Umbilical cord (tissue), 2 donors: ENCODE measurements around the gene IL31. TPM values are rescaled to one million over a fixed set of nuclear protein-coding genes. Genes with fewer than 3 reads are reported as not detected.

Experiments
- DNase-seq: peaks from one replicate; pipeline ENCODE4 v3.0.0-alpha.2; 2015; ENCODE audit warnings: low spot score
- total RNA-seq: library from RNA; depleted of rRNA; stranded (reverse); fragments of >200 nt; gene quantifications from one replicate; pipeline ENCODE4 v1.2.3, GENCODE V29; 2014; ENCODE audit warnings: low replicate concordance; ENCODE audit not compliant: insufficient read depth

The IL31 gene
- total RNA-seq, 1 donor from 2014 or later, result not detected

DNA sequence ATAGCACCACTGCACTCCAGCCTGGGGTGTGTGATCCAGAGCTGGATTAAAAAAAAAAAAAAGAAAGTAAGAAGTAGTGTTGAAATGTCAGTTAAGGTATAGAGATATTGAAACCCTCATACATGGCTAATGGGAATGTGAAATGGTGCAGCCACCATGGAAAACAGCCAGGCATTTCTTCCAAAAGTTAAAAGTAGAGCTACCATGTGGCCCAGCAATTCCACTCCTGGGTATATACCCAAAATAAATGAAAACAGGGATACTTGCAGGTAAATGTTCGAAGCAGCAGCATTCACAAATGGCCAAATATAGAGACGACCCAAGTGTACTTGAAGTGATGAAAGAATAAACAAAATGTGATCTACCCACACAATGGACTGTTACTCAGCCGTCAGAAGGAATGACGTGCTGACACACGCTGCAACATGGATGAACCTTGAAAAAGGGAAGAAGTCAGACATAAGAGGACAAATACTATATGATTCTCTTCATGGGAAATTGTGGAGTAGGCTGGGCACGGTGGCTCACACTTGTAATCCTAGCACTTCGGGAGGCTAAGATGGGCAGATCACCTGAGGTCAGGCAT lies 15.2 kb downstream of the IL31 start:
- DNase-seq, result no peak

DNA sequence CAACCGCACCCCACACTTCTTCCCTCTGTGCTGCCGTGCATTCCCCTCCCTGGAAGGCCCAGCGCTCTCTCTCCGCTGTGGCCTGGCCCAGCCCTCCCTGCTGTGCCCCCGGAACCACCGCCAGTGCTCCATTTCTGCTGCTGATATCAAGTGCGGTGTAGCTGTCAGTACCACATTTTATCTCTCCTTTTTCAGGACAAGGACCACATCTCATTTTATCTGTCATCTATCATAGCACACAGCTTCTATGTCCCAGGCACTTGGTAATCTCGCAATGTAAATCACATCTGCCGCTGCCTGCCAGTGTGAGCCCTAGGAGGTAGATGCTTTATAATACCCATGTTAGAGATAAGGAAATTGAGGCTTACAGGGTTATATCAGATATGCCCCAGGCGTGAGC lies 18.3 kb downstream of the IL31 start:
- no peak for DNase-seq

DNA sequence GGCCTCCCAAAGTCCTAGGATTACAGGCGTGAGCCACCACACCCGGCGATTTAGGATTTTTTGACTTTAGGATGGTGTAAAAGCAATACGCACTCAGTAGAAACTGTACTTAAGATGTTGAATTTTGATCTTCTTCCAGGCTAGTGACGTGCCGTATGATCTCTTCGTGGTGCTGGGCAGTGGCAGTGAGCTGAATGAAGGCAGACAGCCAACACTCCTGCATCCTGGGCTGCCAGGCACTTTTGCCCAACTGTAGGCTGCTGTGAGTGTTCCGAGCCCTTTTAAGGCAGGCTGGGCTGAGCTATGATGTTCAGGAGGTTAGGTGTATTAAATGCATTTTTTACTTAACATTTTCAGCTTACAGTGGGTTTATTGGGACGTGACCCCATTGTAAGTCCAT lies 21.3 kb downstream of the IL31 start:
- DNase-seq, result no peak

DNA sequence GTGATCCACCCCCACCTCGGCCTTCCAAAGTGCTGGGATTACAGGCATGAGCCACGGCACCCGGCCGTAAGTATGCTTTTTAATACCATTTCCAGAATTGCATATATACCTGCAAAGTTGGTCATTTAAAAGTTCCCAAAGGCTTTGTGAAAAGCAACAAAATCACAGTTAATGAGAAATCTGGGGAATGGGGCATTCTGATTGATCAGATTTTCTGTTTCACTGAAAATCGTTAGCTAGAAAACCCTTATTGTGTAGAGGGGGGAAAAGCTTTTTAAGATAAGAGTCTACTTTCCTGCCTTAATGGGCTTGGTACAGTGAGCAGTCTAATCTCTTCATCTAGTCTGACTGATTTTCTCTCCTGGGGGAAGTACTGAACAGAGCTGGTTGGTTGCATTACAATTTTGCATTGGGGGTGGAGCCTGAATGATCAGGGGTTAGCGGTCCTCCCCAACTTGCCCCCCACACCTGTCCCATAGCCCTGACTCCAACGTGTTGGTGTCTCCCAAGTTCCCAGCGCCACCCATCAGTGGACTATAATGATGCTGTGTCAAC lies 23.8 kb downstream of the IL31 start:
- DNase-seq, result no peak

DNA sequence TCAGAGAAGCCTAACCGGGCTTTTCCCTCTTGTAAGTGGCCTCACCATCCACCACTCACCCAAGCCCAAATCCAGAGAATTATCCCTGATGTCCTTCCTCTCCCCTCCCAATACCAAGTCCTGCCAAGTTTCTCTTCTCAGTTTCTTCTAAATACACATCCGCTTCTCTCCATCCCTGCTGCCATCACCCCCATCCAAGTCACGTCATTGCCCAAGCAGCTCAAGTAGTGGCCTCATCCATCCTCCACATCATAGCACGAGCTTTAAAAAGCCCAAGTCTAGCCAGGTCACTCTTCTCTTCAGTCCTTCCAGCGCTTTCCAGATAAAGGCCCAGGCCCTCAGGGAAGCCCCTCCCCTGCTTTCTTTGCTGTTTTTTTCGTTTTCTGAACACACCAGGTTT lies 25.4 kb downstream of the IL31 start:
- DNase-seq, result no peak

DNA sequence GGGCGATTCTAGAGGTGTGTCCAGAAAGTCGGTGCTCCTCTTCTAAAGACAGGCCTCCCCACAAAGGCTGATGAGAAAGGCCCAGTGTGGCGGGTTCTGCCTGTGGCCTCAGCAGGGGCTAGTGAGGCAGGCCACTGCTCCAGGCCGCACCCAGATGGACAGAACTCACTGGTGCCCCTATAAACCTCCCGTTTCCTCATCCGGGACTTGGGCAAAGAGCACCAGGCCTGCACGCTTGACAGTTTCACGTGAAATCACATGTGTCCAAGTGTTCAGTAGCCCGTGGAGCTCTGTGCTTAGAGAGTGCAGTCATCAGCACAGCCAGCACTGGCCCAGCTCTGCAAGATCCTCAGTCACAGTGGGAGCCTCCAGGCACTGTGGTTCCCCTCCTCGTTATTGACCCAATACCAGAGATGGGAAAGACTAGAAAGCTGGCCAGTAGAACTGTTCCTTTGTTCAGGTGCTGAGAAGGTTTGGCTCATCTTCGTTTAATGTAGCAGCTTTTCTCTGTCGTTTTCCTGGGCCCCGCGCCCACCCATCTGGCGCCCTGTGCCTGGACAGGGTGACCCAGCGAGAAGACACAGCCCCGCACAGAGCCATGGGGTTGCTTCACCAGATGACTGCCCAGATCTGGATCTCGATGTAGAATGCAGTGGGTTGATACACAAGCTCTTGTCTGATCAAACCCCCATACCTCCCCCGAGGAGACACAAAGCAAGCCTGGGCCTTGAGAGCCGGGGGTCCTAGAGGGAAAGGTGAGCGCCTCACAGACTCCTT lies 26.3 kb downstream of the IL31 start:
- no peak for DNase-seq

DNA sequence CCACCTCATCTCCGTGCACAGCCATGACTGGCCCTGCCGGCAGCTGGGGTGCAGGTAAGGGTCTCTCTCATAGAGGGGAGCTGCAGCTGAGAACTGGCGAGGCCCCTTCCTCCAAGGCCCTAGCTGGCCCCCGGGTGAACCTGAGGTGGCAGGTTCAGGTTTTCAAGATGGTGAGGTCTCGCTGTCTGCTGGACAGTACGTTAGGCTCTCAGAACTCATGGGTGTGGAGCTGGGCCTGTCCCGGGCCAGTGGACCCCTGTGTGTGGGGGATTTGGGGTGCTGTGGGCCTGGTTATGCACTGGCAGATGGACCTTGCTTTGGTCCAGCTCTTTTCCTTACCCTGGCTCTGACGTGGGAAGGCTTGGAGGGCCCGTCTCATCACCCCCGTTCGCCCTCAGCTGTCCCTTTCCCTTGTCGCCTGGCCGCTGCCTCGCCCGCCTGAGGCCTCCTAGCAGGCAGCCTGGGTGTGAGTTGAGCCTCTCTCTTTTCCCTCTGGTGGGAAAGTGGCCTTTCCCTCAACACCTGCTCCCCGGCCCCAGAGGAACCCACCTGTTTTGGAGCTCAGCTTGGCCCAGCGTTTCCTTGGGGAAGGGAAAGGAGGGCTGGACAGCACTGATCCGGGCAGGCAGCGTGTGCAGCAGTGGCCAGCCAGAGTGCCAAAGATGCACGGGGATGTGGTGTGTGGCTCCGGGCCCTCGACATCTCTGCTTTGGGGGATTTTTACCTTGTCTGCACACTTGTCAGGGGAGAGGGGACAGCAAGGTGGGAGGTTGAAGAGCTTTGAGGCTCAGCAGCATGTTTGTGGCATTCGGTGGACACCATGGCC lies 28.3 kb downstream of the IL31 start:
- no peak for DNase-seq

DNA sequence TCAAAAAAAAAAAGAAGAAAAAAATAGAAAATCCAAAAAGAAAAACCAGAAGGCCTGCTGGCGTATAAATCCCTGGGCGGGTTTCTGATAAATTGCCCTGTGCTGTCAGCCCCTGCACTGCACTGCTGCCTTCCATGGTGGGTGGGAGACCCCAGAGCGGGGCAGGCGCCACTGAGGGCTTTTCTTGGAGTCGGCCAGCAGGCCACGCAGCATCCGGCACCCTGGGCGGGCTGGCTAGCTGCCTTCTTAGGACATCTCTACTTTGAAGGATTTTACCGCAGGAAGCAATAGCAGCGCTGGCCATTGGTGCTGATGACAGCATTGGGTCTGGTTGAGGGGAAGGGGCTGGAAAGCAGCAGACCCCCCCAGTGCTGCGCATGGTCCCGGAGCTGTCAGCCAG lies 29.1 kb downstream of the IL31 start:
- no peak for DNase-seq

DNA sequence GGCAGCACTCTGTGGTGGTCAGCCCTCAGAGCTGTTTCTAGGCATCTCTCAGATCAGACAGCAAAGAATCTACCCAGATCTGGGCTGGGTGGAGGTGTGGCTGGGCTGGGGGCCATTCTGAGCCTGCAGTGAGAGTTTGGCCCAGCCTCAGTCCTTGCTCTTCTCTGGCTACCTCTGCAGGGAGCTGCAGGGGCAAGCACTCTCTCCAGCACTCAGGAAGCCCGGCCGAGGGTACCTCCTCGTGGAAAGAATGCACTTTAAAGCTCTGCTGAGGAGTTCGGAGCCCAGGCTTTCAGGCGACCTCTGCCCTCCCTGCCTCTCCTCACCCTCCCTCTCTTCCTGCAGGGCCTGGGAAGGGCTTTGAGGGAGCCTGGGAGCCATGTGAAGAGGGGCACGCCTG lies 31.2 kb downstream of the IL31 start:
- no peak for DNase-seq

DNA sequence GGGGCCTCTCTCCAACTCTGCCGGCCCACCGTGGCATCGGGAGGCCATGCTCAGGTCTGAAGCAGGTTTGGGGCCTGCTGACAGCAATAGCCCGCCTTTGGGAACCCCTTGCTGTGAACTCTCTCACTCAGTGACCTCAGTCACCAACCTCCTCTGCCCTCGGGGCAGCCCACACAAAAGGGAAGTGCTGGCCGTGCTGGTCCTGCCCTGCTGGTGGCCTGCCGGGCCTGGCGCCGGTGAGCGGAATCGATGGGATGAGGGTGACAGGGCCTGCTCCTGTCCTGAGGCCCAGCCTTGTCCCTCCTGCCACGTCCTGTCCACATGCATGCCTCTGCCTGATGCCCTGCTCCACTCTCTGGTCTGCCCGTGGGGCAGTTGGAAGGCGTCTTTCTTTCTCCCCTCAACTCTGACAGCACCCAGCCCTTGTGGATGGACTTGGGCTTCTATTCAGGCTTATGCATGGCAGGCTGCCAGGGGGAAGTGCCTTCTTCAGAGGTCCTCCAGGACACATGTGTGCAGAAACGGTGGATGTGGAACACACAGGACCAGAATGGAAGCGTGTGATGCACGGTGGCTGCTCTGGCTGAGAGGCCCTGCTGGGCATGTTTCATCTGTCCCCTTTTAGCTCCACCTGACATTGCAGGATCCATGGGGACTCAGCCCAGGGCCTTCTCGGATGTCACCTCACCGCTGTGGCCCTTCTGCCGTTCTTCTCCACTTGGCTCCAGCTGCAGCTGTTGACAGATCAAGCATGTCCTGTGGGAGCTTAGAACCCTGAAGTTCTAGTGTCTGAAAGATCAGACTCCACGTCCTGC lies 31.9 kb downstream of the IL31 start:
- DNase-seq, result no peak

DNA sequence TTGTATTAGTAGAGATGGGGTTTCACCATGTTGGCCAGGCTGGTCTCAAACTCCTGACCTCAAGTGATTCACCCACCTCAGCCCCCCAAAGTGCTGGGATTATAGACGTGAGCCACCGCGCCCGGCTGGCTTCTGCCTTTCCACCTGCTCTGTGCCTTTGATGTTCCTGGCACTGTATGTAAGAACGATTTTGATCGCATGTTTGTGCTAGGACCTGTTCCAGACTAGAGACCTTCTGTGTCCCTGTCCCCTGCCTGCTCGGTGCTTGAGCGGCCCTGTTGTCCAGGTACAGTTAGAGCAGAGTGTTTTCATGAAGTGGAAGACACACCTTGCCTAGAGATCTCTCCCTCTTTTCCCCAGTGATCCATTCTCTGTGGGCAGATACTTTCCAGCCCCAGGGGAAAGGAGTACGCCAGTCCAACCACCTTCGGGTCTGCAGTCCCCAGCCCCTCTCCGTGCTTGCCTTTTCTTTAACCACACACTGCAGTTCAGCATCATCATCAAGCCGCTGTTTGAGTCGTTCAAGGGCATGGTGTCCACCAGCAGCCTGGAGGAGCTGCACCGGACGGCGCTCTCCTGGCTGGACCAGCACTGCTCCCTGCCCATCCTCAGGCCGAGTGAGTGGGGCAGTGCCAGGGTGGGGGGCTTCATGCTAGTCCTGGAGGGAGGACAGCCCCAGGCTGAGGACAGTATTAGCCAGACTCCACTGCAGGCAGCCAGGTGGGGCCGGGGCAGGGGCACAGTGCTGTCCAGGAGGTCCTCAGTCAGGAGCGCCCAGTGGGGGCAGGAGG lies 33.4 kb downstream of the IL31 start:
- DNase-seq, result no peak

DNA sequence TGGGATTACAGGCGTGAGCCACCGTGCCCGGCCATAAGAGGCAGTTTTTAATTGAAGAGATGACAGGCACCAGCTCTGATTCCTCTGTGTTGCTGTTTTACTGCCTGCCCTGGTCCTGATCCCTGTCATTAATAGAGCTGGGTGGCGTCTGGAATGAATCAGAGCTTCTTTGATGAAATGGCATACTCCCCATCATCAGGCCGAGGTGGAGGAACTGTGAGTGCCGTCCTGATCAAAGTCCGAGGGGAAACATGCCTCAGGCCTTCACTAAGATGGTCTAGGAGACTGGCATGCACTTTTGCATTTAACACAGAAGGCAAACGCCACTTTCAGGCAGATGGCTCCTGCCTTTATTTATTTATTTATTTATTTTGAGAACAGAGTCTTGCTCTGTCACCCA lies 34.1 kb downstream of the IL31 start:
- DNase-seq, result no peak

DNA sequence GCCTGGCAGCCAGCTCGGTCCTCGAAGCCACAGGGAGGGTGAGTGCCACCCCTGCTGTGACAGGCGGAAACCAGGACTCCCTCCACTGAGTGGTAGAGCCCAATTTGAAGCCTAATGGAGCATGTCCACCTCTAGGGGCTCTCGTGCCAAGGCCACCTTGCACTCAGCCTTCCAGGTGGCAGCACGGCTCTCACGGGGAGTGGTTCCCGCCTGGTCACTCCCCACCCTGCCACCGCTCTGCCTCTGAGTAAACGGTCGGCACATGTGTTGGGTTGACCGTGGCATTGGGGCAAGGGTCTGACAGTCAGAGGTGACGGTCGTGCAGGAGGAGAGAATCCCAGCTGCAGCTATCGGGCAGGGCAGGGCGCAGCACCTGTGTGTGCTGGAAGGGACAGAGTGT lies 34.8 kb downstream of the IL31 start:
- no peak for DNase-seq

DNA sequence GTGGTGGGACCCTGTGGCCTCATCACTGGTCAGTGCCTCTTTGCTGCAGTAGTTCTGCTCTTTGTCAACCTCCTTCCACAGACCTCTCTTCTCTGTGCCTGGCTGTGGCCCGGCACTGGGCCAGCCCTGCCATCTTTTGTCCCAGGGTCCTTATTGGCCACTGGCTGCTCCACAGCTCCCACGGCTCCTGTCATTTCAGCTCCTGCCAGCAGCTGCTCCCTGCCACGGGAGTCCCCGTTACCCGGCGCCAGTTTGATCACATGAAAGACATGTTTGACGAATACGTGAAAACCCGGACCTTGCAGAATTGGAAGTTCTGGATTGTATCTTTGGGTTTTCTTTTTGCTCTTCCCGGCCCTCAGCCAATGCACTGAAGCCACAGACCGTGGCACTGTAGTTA lies 35.4 kb downstream of the IL31 start:
- DNase-seq, result no peak

DNA sequence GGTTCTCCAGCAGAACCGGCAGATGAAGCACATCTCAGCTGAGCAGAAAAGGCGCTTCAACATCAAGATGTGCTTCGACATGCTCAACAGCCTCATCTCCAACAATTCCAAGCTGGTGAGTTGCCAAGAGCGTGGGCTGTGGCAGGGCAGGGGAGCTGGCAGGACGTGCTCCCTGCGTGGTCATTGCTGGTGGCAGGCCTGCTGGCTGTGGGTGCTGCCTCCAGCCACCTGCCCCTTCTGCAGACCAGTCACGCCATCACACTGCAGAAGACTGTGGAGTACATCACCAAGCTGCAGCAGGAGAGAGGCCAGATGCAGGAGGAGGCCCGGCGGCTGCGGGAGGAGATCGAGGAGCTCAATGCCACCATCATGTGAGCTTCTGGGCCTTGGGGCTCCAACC lies 35.8 kb downstream of the IL31 start:
- no peak for DNase-seq

DNA sequence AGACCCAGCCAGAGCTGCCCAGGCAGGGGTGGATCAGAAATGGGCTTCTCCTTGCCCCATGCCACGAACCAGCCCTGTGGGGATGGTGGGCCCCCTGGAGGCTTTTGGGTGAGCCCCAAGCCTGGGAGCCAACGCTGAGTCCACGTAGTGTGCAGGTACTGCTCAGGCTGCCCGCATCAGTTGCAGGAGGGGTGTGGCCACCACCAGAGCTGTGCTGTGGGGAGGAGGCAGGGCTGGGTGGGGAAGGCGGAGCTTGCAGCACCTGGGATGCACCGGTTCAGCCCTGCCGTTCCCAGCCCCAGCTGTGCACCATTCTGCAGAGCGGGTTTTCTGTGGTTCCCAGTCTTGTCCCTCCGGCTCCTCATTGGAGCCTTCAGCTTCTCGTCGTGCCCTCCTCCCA lies 36.3 kb downstream of the IL31 start:
- peak; percentile 24 for DNase-seq

DNA sequence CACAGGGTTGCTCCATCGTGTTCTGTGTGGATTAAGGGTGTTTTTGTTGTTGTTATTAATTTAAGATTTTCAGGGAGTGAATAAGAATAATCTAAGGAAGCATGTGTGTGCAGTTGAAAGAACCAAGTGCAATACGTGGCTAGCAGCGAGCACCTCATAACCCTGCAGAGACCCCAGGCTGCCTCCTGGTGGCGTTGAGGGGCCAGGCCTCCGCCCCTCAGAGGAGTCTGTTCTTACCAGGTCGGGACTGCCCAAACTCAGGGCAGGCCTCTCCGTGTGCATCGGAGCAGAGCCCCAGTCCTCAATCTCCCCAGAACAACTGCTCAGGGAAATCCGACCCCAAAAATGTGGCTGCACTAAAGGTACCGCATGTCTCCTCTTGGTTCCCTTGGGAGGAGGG lies 36.8 kb downstream of the IL31 start:
- DNase-seq, result no peak

DNA sequence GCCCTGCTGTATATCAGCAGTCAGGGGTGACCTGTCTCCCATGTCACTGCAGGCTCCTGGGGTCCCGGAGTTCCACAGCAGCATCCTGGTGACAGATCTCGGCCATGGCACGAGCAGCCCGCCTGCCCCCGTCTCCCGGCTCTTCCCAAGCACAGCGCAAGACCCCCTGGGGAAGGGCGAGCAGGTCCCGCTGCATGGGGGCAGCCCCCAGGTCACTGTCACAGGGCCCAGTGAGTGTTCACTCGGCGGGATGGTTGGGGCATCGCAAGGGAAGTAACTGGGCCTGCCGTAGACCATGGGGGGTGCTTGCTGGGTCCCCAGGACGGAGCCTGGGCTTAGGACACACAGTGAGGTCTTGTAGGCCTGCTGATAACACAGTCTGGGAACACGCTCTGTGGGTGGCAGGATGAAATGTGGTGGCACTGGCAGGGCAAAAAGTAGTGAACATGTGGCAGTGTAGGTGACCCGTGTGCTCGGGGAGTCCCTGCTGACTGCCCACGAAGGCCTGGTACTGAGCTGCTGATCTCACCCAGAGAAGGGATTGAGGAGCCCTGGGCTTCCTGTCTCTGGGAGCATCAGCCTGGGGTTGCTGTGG lies 38.5 kb downstream of the IL31 start:
- no peak for DNase-seq

DNA sequence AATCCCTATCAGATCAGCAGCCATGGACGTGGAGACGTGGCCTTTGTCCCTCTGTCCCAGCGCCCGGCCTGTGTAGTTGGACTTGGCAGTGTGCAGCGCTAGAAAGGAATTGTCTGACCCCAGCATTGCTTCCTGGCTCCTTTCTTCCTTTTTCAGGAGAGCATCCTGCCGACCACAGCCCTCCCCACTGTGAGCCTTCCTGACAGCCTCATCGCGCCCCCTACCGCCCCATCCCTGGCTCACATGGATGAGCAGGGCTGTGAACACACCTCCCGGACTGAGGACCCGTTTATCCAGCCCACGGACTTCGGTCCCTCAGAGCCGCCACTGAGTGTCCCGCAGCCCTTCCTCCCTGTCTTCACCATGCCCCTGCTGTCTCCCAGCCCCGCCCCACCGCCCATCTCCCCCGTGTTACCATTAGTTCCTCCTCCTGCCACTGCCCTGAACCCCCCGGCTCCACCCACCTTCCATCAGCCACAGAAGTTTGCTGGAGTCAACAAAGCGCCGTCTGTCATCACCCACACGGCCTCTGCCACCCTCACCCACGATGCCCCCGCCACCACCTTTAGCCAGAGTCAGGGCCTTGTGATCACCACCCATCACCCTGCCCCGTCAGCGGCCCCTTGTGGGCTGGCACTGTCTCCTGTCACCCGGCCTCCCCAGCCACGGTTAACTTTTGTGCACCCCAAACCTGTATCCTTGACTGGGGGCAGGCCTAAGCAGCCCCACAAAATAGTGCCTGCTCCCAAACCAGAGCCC lies 40.6 kb downstream of the IL31 start:
- no peak for DNase-seq

DNA sequence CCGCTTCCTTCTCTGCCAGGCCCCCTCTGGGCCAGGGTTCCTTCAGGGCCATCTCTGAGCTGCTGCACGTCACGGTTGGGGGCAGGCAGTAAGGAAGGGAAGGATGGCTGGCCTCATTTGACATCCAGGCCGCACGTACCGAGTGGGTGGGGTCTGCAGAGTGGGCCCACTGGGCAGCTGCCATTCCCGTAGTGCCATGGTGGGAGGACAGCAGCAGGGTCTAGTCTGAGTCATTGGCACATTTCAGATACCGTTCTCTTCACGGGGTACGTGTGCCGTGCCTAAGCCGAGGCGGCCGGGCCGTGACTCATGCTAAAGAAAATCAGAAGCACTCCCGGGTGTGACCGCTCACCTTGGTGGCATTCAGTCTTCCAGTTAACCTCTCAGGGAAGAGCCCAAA lies 43.9 kb downstream of the IL31 start:
- no peak for DNase-seq
